GM12873 (cell line): ENCODE results near the gene CD6.

Experiments
- TF ChIP-seq, protein P1 (sequence below): IDR thresholded peaks from 2 replicates; pipeline ENCODE4 v1.5.1; 2012; ENCODE audit warnings: low read depth, mild to moderate bottlenecking, moderate library complexity, low read length, control low read depth; ENCODE audit not compliant: insufficient read depth; ENCODE audit errors: missing control alignments

Gene CD6, protein sequence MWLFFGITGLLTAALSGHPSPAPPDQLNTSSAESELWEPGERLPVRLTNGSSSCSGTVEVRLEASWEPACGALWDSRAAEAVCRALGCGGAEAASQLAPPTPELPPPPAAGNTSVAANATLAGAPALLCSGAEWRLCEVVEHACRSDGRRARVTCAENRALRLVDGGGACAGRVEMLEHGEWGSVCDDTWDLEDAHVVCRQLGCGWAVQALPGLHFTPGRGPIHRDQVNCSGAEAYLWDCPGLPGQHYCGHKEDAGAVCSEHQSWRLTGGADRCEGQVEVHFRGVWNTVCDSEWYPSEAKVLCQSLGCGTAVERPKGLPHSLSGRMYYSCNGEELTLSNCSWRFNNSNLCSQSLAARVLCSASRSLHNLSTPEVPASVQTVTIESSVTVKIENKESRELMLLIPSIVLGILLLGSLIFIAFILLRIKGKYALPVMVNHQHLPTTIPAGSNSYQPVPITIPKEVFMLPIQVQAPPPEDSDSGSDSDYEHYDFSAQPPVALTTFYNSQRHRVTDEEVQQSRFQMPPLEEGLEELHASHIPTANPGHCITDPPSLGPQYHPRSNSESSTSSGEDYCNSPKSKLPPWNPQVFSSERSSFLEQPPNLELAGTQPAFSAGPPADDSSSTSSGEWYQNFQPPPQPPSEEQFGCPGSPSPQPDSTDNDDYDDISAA

DNA sequence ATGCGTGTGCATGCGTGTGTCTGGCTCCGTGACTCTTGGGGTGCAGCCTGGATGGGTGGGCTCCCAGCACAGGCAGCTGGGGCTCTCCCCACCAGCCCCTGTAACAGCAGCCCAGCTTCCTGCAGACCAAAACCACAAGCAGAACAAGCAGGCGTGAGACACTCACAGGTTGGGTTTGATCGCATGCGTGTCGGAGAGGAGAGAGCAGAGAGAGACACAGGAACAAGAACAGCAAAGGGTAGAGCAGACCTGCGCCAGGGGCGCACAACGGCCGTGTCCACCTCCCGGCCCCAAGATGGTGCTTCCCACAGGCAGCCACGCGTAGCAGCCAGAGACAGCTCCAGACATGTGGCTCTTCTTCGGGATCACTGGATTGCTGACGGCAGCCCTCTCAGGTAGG is at the start of gene CD6:
CD6 (plus strand) TSS at position 161 of the 400 bp plus-strand sequence; CDS start at position 347, 186 bp downstream.
- TF ChIP-seq, protein P1, sequence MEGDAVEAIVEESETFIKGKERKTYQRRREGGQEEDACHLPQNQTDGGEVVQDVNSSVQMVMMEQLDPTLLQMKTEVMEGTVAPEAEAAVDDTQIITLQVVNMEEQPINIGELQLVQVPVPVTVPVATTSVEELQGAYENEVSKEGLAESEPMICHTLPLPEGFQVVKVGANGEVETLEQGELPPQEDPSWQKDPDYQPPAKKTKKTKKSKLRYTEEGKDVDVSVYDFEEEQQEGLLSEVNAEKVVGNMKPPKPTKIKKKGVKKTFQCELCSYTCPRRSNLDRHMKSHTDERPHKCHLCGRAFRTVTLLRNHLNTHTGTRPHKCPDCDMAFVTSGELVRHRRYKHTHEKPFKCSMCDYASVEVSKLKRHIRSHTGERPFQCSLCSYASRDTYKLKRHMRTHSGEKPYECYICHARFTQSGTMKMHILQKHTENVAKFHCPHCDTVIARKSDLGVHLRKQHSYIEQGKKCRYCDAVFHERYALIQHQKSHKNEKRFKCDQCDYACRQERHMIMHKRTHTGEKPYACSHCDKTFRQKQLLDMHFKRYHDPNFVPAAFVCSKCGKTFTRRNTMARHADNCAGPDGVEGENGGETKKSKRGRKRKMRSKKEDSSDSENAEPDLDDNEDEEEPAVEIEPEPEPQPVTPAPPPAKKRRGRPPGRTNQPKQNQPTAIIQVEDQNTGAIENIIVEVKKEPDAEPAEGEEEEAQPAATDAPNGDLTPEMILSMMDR: no peak

DNA sequence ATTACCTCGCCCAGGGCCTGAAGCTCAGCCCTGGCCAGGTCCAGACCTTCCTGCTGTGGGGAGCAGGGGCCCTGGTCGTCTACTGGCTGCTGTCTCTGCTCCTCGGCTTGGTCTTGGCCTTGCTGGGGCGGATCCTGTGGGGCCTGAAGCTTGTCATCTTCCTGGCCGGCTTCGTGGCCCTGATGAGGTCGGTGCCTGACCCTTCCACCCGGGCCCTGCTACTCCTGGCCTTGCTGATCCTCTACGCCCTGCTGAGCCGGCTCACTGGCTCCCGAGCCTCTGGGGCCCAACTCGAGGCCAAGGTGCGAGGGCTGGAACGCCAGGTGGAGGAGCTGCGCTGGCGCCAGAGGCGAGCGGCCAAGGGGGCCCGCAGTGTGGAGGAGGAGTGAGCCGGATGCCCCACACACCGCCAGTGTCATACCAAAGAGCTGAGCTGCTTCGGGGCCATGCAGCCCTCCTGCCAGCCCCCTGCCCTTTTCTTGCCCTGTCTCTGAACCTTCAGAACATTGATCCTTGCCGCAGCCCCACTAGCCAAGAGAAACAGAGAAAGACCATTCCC is 49.6 kb upstream of the CD6 start:
- TF ChIP-seq, protein P1: no peak

DNA sequence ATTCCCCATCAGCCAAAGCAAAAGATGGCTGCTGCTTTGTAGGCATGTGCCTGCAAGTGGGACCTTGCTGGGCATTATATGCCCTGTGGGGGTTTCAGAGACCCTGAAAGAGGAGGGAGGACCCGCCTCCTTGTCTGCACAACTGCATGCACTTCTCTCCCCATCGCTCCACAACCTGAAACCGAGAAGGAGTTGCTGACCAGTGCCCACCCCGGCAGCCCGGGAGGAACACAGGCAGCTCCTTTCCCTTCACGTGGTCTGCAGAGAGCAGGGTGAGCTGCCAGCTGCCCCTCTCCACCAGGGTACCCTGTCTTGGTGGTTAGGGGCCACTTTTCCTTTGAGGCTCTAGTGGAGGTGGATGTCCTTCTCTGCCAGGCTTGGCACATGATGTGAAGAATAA is 48.6 kb upstream of the CD6 start:
- TF ChIP-seq, protein P1: no peak

DNA sequence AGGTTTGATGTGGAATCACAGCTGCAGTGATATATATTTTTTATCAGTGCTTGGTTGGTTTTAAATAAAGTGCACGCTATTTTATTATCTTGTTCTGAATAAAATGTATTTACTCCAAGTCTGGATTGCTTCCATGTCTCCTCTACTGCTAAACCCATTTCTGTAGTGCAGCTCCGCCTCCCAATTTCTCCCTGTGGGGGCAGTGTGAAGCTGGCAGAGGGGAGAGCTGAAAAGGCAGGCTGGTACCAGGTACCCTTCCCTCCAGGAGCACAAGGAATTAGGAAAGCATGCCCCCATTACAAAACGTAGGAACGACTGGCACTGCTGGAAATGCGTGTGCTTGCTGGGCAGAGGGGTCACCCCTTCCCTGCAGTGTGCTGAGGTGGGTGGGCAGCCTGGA is 48.2 kb upstream of the CD6 start:
- TF ChIP-seq, protein P1: no peak

DNA sequence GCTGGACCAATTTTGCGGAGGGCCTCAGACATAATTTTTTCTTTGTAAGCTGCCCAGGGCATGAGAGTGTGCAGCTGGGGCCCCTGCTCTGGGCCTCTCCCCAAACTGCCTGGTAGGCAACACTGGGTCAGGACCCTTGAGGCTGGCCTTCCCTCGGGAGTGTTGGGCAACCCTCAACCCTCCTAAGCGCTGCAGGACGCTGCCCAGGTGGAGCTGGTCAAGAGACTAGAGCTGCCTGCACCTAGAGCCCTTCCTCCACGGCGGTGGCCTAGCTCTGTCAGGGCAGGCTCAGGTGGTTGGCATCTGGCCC is 47.7 kb upstream of the CD6 start:
- TF ChIP-seq, protein P1: no peak

DNA sequence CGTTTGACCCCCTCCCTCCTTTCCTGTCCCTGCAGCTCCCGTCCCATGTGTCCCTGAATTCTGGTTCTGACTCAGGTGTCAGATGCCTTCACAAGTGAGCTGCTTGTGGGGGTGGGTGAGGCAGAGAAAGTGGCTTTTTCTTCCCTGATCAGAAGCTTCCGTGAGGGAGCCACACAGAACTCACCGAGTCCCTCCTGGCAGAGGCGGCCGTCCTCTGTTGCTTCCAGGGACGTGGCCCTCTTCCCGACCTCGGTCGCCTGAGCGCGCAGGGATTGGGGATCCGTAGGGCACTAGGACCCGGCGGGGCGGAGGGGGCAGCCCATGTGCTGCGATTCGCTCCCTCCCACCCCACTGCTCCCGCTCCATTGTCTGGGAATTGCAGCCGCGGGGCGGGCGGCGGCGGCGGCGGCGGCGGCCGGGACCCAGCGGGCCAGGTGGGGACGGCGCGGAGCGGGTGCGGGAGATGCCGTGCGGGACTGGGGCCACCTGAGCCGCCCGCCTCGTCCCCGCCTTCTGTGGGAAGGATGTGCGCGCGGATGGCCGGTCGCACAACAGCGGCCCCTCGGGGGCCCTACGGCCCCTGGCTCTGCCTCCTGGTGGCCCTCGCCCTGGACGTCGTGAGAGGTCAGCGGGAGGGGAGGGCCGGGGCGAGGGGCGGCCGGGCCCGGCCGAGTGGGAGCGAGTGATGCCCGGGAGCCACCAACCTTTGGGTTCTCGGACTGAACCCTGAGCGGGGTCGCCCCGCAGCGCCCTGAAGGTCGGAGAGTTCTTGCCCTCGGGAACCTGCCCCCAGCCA is 47.2 kb upstream of the CD6 start, which contains the start of gene TMEM132A:
TMEM132A (plus strand) TSS at position 351 of the 796 bp plus-strand sequence; CDS start at position 525, 174 bp downstream.
- TF ChIP-seq, protein P1: no peak
